Liver (tissue), 3 donors: ENCODE data around the gene ALG1.
"Not testable (repeated sequence)": the region's sequence is repeated elsewhere in the genome, so short reads cannot be mapped to it uniquely, and the experiment has no call there.

Source experiments
- ATF3 ChIP-seq: IDR thresholded peaks from 2 replicates; pipeline ENCODE4 v1.6.1; 2016; ENCODE audit warnings: antibody characterized with exemption
- CTCF ChIP-seq: fragments of 150-350 bp; IDR thresholded peaks from 2 replicates; pipeline ENCODE4 v1.5.1; 2017; ENCODE audit warnings: improper control_type of control experiment, low read depth, low read length; ENCODE audit not compliant: missing input control
- FOXA1 ChIP-seq: IDR thresholded peaks from 2 replicates; pipeline ENCODE4 v1.6.1; 2016; ENCODE audit warnings: antibody characterized with exemption
- MAX ChIP-seq: IDR thresholded peaks from 2 replicates; pipeline ENCODE4 v1.6.1; 2016; ENCODE audit warnings: antibody characterized with exemption
- RAD21 ChIP-seq, 2 donors: IDR thresholded peaks; 2 replicates each; pipeline ENCODE4 v1.6.1; 2016; ENCODE audit warnings: antibody characterized with exemption in 2 of 2, mild to moderate bottlenecking in 2 of 2
- SP1 ChIP-seq: IDR thresholded peaks from 2 replicates; pipeline ENCODE4 v1.6.1; 2018; ENCODE audit warnings: antibody characterized with exemption, mild to moderate bottlenecking
- YY1 ChIP-seq: IDR thresholded peaks from 2 replicates; pipeline ENCODE4 v1.6.1; 2016; ENCODE audit warnings: antibody characterized with exemption, mild to moderate bottlenecking
- TF ChIP-seq, protein P1 (sequence below): IDR thresholded peaks from 2 replicates; pipeline ENCODE4 v1.6.1; 2016; ENCODE audit warnings: antibody characterized with exemption
- donor health status: healthy.
- donor health status: healthy.

DNA sequence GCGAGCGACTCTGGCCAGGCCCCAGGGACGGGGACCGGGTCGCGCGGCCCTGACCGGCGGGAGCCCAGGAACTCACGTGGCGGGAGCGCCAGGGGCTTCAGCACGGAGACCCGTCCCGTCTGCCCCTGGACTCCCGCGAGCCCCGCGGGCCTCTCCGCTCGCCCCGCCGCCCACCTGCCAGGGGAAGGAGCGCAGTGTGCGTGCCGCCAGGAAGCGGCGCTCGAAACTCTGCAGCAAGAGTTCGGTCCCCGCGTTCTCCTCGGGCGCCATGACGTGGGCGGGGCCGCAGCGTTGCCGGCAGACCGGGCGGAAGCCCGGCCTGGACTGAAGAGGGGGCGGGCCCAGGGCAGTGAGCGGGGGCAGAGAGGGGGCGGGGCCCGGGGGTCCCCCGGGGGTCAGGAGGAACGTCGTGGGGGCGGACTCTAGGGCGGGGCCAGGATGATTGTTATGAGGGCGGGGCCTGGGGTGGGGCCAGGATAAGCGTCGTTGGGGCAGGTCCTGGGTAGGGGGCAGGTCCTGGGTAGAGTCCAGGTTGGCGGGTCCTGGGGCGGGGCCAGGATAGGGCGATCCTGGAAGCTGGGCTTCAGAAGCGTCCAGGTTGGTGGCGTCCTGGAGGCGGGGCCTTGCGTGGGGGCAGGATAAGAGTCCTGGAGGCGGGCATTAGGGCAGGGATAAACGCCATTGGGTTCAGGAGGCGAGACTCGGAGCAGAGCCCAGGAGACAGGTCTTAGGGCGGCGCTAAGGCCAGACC, 26.0 kb downstream of the ALG1 start, which contains the start of gene EEF2KMT:
- not testable (repeated sequence) for TF ChIP-seq CTCF, FOXA1, MAX, ATF3
- TF ChIP-seq YY1 (peak; percentile 89), SP1 (peak; percentile 88), RAD21 (IDR thresholded peaks at IDR 0.05) (peak in 1 of 2 donors; percentile 4)
- TF ChIP-seq, protein P1, sequence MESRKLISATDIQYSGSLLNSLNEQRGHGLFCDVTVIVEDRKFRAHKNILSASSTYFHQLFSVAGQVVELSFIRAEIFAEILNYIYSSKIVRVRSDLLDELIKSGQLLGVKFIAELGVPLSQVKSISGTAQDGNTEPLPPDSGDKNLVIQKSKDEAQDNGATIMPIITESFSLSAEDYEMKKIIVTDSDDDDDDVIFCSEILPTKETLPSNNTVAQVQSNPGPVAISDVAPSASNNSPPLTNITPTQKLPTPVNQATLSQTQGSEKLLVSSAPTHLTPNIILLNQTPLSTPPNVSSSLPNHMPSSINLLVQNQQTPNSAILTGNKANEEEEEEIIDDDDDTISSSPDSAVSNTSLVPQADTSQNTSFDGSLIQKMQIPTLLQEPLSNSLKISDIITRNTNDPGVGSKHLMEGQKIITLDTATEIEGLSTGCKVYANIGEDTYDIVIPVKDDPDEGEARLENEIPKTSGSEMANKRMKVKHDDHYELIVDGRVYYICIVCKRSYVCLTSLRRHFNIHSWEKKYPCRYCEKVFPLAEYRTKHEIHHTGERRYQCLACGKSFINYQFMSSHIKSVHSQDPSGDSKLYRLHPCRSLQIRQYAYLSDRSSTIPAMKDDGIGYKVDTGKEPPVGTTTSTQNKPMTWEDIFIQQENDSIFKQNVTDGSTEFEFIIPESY: peak; percentile 23
